NCI-H1417 treated with DMSO at 0.1 percent for 48 hours (cell line): ENCODE data around the gene GARIN1A.
"Not testable (repeated sequence)": the region's sequence is repeated elsewhere in the genome, so short reads cannot be mapped to it uniquely, and the experiment has no call there.

Experiments
- DNase-seq: peaks from one replicate; lab custom pipeline; 2025; lab: John Stamatoyannopoulos, UW

The GARIN1A gene

GRCh38 chr7:128671992-128672391 is at the start of gene GARIN1A:
GARIN1A (plus strand) TSS chr7:128672292; CDS start chr7:128672398, 106 bp downstream.
- no peak for DNase-seq

DNA sequence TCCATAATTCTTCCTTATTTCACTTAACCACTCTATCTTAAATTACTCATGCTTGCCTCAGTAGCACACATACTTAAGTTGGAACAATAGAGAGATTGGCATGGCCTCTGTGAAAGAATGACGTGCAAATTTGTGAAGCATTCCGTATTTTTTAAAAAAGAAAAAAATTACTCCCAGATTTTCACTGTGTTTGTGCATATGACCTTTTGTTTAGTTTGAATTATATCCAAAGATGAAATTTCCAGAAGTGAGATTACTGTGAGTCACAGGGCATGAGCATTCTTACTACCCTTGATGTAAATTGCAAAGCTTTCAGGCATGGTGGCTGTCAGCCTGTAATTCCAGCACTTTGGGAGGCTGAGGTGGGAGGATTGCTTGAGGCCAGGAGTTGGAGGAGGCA is 45.0 kb upstream of the GARIN1A start:
- DNase-seq: not testable (repeated sequence)

GRCh38 chr7:128633915-128634314 is 38.2 kb upstream of the GARIN1A start:
- not testable (repeated sequence) for DNase-seq

DNA sequence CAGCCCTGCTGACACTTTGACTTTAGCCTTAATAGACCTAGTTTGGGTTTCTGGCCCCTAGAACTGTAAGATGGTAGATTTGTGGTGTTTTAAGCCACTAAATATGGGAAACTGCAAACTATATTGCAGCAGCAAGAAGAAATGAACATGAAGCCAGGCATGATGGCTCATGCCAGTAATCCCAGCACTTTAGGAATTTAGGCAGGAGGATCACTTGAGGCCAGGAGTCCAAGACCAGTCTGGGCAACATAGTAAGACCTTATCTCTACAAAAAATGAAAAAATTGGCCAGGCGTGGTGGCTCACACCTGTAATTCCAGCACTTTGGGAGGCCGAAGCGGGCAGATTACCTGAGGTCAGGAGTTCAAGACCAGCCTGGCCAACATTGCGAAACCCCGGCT is 26.9 kb upstream of the GARIN1A start:
- not testable (repeated sequence) for DNase-seq

GRCh38 chr7:128645844-128646243 is 26.2 kb upstream of the GARIN1A start:
- not testable (repeated sequence) for DNase-seq

GRCh38 chr7:128646877-128647276 is 25.2 kb upstream of the GARIN1A start:
- DNase-seq: not testable (repeated sequence)

GRCh38 chr7:128651096-128651495 is 21.0 kb upstream of the GARIN1A start:
- not testable (repeated sequence) for DNase-seq

DNA sequence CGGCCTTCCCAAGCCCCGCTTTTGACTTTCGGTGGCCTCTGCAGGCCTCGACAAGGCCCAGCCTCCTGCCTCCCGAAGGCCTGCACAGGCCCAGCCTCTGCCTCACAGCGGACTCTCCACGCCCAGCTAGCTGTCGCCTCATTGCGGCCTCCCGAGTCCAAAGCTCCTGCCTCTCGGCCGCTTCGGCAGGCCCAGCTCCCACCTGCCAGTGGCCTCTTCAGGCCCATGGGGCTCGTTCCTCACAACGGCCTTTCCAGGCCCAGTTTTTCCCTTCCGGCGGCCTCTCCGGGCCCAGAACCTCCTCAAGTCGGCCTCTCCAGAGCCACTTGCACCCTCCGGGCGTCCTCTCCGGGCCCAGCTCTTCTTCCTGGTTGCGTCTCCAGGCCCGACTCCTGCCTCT is 19.5 kb upstream of the GARIN1A start:
- DNase-seq: not testable (repeated sequence)

DNA sequence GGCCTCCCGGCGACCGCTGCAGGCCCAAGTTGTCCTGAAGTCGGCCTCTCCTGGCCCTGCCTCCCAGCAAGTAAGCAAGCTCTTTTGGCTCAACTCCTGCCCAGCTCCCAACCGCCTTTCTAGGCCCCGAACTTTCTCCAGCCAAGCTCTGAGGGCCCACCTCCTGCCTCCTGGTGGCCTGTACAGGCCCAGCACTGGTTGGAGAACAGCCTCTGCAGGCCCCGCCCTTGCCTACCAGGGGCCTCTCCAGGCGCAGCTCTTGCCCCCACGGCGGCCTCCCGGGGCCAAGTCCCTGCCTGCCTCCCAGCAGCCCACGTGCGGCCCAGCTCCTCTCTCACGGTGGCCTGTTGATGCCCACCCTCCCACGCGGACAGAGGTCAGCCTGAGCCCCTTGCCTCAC is 18.9 kb upstream of the GARIN1A start:
- DNase-seq: not testable (repeated sequence)

GRCh38 chr7:128654080-128654479 is 18.0 kb upstream of the GARIN1A start:
- not testable (repeated sequence) for DNase-seq

GRCh38 chr7:128654501-128654900 is 17.6 kb upstream of the GARIN1A start:
- DNase-seq: not testable (repeated sequence)

- not testable (repeated sequence) for DNase-seq
These were observed 13.7 kb upstream of the GARIN1A start for GRCh38 chr7:128658428-128658827.

DNA sequence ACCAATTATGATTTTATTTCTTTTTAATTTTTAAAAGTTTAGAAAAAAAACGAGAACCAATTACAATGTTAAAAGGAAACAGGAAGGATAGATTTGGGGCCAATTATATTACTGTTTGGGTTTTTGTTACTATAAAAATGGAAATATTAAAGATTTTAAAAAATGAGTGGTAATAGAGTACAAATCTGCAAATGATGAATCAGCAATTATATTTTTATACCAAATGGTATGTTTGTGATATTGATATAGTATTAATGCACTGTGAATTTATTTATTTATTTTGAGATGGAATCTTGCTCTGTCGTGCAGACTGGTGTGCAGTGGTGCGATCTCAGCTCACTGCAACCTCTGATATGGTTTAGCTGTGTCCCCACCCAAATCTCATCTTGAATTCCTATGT is 11.5 kb upstream of the GARIN1A start:
- no peak for DNase-seq

GRCh38 chr7:128661446-128661845 is 10.6 kb upstream of the GARIN1A start:
- no peak for DNase-seq

GRCh38 chr7:128662091-128662490 is 10.0 kb upstream of the GARIN1A start:
- DNase-seq: no peak

GRCh38 chr7:128663223-128663622 is 8.9 kb upstream of the GARIN1A start:
- not testable (repeated sequence) for DNase-seq

GRCh38 chr7:128665057-128665456 is 7.0 kb upstream of the GARIN1A start:
- no peak for DNase-seq

GRCh38 chr7:128666200-128666599 is 5.9 kb upstream of the GARIN1A start:
- no peak for DNase-seq

DNA sequence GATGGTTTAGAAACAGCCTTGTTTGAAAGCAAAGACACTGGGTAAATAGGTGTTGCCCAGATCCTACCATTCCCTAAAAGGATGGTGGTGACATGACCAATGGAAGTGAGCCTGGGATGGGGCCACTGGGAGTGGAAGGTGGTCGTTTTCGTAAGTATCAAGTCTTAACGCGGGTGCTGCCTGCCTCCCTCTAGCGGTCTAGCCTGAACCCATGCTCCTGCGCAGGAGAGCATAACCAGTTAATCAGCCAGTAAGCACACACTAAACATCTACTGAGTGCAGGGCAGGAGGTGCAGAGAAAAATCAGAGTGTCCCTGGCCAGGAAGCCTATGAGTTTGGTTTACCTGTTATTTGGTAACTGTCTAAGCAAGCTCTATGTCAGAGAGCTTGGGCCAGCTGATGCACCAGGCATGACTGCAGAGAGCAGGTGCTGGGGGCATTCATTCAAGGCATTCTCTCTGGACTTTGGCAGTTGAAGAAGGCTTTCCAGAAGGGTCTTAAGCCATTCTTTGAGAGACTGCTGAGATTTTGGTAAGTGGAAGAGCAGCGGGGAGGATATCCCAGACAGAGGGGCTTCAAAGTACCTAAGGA is 930 bp downstream of the GARIN1A start:
- DNase-seq: no peak

DNA sequence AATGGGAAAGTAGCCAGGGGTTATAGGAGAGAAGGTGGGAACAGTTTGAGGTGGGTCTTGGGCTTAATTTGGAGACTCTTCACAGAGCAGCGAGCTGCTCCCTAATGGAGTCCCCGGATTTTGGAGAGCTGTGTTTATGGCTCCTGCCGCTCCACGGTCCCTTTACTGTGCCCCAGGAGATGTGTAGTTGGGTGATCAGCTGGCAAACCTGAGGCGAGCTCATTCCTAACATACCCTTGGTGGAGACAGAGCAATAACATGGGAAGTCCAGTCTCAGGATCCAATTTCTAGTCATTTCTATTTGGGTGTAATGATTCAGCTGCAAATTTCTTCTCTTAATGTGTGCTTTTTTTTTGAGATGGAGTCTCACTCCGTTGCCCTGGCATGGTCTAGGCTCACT is 1.5 kb downstream of the GARIN1A start:
- DNase-seq: no peak

DNA sequence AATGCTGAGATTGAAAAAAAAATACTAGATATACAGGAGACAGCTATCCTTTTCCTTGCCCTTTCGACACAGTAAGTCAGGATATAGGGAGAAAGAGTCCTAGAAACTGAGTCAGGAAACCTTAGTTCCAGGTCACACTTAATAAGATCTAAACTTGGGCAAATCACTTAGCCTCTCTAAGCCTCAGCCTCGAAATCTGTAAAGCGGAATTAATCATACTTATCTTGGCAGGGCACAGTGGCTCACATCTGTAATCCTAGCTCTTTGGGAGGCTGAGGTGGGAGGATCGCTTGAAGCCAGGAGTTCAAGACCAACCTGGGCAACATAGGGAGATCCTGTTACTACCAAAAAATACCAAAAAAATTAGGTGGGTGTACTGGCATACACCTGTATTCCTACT is 4.6 kb downstream of the GARIN1A start:
- DNase-seq: no peak

DNA sequence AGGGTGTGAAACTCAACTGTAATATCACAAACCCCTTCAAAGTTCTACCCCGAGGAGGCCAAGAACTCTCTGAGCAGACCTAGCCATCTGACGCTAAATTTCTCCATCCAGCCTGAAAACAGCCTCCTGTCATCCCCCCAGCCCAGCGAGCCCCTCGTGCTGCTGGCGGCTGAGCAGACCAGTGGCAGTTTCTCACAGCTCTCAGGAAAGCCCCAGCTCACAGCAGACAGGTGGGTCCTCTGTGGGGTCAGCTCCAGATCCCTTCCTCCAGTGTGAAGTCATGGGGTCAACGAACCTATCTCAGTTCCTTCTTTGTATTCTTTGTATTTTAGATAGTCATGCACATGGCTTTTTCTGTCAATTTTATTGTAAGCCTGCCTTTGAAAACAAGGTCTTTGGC is 7.8 kb downstream of the GARIN1A start:
- DNase-seq: no peak

- no peak for DNase-seq
These were observed 9.9 kb downstream of the GARIN1A start for GRCh38 chr7:128681794-128682537.

GRCh38 chr7:128683270-128683669 is 11.2 kb downstream of the GARIN1A start:
- not testable (repeated sequence) for DNase-seq
